Sigmoid colon (tissue), 7 donors: ENCODE data around the gene POLRMT. TPM values are rescaled to one million over a fixed set of nuclear protein-coding genes. Genes with fewer than 3 reads are reported as not detected.

Experiments used
- DNase-seq: peaks from one replicate; pipeline ENCODE4 v3.0.0-alpha.2; 2019
- H3K27ac ChIP-seq, 4 donors: fragments of 200-600 bp; sonication (generic); one replicate each; pipeline ENCODE4 v1.5.1; 2016 to 2019; ENCODE audit warnings: mild to moderate bottlenecking in 1 of 4
- H3K27me3 ChIP-seq, 3 donors: fragments of 200-600 bp; sonication (generic); one replicate each; pipeline ENCODE4 v1.5.1; 2019; ENCODE audit warnings: mild to moderate bottlenecking in 1 of 3
- H3K36me3 ChIP-seq, 4 donors: fragments of 200-600 bp; sonication (generic); one replicate each; pipeline ENCODE4 v1.5.1; 2016 to 2019
- H3K4me1 ChIP-seq, 4 donors: fragments of 200-600 bp; sonication (generic); one replicate each; pipeline ENCODE4 v1.5.1; 2017 to 2019
- H3K4me3 ChIP-seq, 4 donors: fragments of 200-600 bp; sonication (generic); one replicate each; pipeline ENCODE4 v1.5.1; 2017 to 2019; ENCODE audit warnings: mild to moderate bottlenecking in 2 of 4, moderate library complexity in 1 of 4
- H3K9me3 ChIP-seq, 4 donors: fragments of 200-600 bp in 3 of 4; sonication (generic) in 3 of 4; one replicate each; pipeline versions ENCODE4 v1.5.1 to v1.6.1; 2013 to 2019
- EP300 ChIP-seq, 4 donors: sonication (generic); formaldehyde crosslinking; IDR thresholded peaks; one replicate each; pipeline ENCODE4 v1.6.1; 2017; ENCODE audit warnings: antibody characterized with exemption in 4 of 4
- POLR2A ChIP-seq, 2 donors: fragments of 450-650 bp; IDR thresholded peaks; one replicate each; pipeline ENCODE4 v1.6.1; 2016; ENCODE audit warnings: antibody characterized with exemption in 2 of 2, mild to moderate bottlenecking in 2 of 2, moderate library complexity in 2 of 2
- POLR2AphosphoS5 ChIP-seq, 4 donors: sonication (generic); formaldehyde crosslinking; IDR thresholded peaks; one replicate each; pipeline ENCODE4 v1.6.1; 2017; ENCODE audit warnings: antibody characterized with exemption in 4 of 4
- WGBS, 2 donors: extraction: QIAGEN DNeasy Blood & Tissue Kit; methylation state at CpG; one replicate each; pipeline ENCODE4 v1.1.7; 2013; 5-methylcytosine and 5-hydroxymethylcytosine counted together
- intact Hi-C: fragments of 100-400 bp; cut with DNase I; formaldehyde crosslinking; loops from one replicate; pipeline ENCODE4 v1.15.1; 2023
- polyA plus RNA-seq, 3 donors: library from polyadenylated mRNA; stranded (reverse); fragments of 200-250 nt; gene quantifications; one replicate each; pipeline ENCODE4 v1.2.3, GENCODE V29; 2013
- total RNA-seq, 4 donors: library from RNA; depleted of rRNA; stranded (reverse); fragments of >200 nt; gene quantifications; one replicate each; pipeline ENCODE4 v1.1.0, GENCODE V29; 2016
- TF ChIP-seq, protein P1 (sequence below), 4 experiments: fragments of 450-650 bp in 3 of 4; fragments of 200-600 bp in 1 of 4; IDR thresholded peaks; one replicate each; pipeline ENCODE4 v1.5.1; 2016 to 2019; ENCODE audit warnings: antibody characterized with exemption in 4 of 4, mild to moderate bottlenecking in 3 of 4, moderate library complexity in 2 of 4
- donor health status: healthy with polysubstance abuse.
- donor health status: Bipolar disorder and iron deficiency.
- donor health status: healthy.

The POLRMT gene
- 10 to 100 TPM; 18.2 to 26.3 (median 22.3) TPM for total RNA-seq
- 10 to 100 TPM; 16.8 to 63.0 (median 30.3) TPM for polyA plus RNA-seq

DNA sequence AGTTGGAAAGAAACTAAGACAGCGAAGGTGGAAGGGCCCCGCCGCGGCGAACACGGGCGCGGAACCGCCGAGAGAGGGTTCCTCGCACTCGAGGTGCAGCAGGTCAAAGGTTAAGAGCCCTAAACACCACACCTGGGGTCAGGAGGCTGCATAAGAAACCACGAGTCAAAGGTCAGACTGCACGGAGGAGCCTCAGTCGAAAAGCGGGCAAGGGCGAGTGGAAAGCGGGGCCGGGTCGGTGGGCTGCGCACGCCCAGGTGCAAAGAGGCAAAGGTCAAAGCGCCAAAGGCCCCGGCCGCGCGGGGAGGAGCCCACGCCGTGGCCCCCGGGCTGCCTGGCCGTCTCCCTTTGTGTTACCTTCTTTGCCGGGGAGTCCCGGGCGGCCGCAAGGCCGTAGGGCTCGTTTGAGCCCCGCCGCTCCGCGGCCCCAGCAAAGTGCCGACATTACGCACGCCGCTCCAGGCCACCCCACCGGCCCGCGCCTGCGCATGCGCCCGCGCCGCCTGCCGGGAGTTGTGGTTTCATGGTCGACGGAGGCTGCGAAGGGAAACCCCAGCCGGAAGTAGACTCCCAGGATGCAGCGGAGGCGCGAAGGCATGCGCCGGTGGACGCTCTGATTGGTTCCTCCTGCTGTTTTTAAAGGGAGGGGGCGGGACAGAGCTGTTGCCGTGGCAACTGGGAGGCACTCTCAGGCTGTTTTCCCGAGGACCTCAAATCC is at the start of gene POLRMT:
POLRMT (minus strand) TSS at position 470 of the 718 bp plus-strand sequence; CDS start at position 445, 25 bp downstream.
- peaks cover 0 to 17% (median 2%) of the 10 kb centered on the region in 4 donors for H3K36me3 ChIP-seq
- intact Hi-C loops, result loop anchor here (2.0 to 5.0 kb wide), 2 partner anchors 56 to 100 kb away; no protein-coding TSS in a partner anchor
- WGBS, 2 donors, result 0% methylated on average over 67 of the region's 67 CpGs
- H3K4me1 ChIP-seq, result peaks cover 0 to 30% (median 23%) of the 10 kb centered on the region in 4 donors
- H3K27ac ChIP-seq, result peak within 1 kb of the TSS; percentile 70 to 76 (median 72)
- no peaks in the 10 kb centered on the region for H3K27me3 ChIP-seq
- DNase-seq, result peak; percentile 99
- H3K9me3 ChIP-seq, result no peaks in the 10 kb centered on the region
- TF ChIP-seq POLR2AphosphoS5 (IDR thresholded peaks at IDR 0.05) (peak; percentile 58 to 76 (median 66)), EP300 (IDR thresholded peaks at IDR 0.05) (peak in 1 of 4 donors; percentile 12), POLR2A (IDR thresholded peaks at IDR 0.05) (no peak)
- TF ChIP-seq, protein P1, sequence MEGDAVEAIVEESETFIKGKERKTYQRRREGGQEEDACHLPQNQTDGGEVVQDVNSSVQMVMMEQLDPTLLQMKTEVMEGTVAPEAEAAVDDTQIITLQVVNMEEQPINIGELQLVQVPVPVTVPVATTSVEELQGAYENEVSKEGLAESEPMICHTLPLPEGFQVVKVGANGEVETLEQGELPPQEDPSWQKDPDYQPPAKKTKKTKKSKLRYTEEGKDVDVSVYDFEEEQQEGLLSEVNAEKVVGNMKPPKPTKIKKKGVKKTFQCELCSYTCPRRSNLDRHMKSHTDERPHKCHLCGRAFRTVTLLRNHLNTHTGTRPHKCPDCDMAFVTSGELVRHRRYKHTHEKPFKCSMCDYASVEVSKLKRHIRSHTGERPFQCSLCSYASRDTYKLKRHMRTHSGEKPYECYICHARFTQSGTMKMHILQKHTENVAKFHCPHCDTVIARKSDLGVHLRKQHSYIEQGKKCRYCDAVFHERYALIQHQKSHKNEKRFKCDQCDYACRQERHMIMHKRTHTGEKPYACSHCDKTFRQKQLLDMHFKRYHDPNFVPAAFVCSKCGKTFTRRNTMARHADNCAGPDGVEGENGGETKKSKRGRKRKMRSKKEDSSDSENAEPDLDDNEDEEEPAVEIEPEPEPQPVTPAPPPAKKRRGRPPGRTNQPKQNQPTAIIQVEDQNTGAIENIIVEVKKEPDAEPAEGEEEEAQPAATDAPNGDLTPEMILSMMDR (IDR thresholded peaks at IDR 0.05), result peak in 1 of 4 experiments; percentile 19
- peak within 1 kb of the TSS; percentile 71 to 95 (median 86) for H3K4me3 ChIP-seq

DNA sequence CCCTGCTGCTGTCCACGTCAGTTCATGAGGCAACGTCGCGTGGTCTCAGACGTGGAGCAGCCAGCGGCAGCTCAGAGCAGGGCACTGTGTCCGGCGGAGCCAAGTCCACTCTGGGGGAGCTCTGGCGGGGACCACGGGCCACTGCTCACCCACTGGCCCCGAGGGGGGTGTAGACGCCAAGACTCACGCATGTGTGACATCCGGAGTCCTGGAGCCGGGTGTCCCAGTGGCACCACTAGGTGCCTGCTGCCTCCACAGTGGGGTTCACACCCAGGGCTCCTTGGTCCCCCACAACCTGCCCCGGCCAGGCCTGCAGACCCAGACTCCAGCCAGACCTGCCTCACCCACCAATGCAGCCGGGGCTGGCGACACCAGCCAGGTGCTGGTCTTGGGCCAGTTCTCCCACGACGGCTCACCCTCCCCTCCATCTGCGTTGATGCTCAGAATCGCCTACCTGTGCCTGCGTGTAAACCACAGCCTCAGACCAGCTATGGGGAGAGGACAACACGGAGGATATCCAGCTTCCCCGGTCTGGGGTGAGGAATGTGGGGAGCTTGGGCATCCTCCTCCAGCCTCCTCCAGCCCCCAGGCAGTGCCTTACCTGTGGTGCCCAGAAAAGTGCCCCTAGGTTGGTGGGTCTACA is 49.5 kb upstream of the POLRMT start:
- Histone ChIP-seq H3K36me3 (peaks cover 0 to 7% (median 0%) of the 10 kb centered on the region in 4 donors), H3K4me3 (no peak overlapping the region), H3K9me3 (no peaks in the 10 kb centered on the region), H3K27ac (no peak overlapping the region), H3K4me1 (peaks cover 0 to 29% (median 22%) of the 10 kb centered on the region in 4 donors), H3K27me3 (no peaks in the 10 kb centered on the region)
- WGBS, 2 donors, result 56 to 84% methylated on average over 25 of the region's 25 CpGs
- TF ChIP-seq EP300 (IDR thresholded peaks at IDR 0.05) (no peak), POLR2A (IDR thresholded peaks at IDR 0.05) (no peak), POLR2AphosphoS5 (IDR thresholded peaks at IDR 0.05) (no peak)
- TF ChIP-seq, protein P1 (IDR thresholded peaks at IDR 0.05), result no peak
- DNase-seq, result no peak
- intact Hi-C loops, result no loop called here

DNA sequence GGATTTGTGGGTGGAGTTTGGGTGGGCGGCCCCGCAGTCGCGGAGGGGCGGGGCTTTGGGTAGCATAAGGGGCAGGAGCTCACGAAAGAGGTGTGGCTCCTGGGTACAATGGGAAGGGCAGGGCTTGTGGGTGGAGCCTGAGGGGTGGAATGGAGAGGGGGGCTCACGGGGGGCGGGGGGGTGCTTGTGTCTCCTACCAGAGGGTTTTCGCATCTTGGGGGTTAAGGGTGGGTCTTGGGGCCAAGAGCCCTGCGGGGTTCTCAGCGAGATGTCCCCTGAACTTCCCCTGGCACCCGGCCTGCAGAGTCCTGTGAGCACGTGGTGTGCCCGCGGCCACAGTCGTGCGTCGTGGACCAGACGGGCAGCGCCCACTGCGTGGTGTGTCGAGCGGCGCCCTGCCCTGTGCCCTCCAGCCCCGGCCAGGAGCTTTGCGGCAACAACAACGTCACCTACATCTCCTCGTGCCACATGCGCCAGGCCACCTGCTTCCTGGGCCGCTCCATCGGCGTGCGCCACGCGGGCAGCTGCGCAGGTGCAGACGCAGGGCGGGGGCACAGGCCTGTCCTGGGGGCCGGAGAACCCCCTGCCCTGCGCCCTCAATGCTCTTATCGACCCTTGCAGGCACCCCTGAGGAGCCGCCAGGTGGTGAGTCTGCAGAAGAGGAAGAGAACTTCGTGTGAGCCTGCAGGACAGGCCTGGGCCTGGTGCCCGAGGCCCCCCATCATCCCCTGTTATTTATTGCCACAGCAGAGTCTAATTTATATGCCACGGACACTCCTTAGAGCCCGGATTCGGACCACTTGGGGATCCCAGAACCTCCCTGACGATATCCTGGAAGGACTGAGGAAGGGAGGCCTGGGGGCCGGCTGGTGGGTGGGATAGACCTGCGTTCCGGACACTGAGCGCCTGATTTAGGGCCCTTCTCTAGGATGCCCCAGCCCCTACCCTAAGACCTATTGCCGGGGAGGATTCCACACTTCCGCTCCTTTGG is 48.0 kb upstream of the POLRMT start:
- intact Hi-C loops, result loop anchor here (2.0 kb wide), 2 partner anchors 17 to 27 kb away; partner anchors contain the start of gene PALM
- peak overlapping the region in 3 of 4 donors; percentile 84 to 96 (median 85) for H3K4me3 ChIP-seq
- H3K27ac ChIP-seq, result peak overlapping the region; percentile 97 to 100 (median 98)

DNA sequence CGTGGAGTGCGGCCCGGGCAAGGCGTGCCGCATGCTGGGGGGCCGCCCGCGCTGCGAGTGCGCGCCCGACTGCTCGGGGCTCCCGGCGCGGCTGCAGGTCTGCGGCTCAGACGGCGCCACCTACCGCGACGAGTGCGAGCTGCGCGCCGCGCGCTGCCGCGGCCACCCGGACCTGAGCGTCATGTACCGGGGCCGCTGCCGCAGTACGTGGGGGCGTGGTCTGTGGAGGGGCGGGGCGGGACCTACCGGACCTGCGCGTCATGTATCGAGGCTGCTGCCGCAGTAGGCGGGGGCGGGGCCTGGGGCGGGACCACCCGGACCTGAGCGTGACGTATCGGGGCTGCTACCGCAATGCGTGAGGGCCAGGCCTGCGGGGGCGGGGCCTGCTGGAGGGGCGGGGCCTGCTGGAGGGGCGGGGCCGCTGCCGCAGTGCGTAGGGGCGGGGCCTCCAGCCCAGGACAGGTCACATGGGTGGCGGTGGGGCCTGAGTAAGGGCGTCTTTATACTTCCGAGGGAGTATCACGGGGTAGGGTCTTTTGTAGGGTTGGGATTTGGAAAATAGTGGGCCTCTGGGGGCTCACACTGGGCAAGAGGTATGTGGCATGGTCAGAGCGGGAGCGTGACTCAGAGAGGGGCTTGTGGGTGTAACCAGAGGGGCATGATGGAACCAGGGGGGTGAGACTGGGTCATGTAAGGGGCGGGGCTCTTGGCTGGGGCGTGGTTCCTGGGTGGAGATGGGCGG is 47.1 kb upstream of the POLRMT start:
- Histone ChIP-seq H3K27me3 (no peaks in the 10 kb centered on the region), H3K4me3 (peak overlapping the region; percentile 67 to 96 (median 84)), H3K4me1 (peaks cover 0 to 47% (median 41%) of the 10 kb centered on the region in 4 donors), H3K27ac (peak overlapping the region; percentile 97 to 100 (median 98)), H3K36me3 (peaks cover 0 to 7% (median 0%) of the 10 kb centered on the region in 4 donors), H3K9me3 (no peaks in the 10 kb centered on the region)
- 1% methylated on average over 70 of the region's 70 CpGs for WGBS, 2 donors
- intact Hi-C loops, result loop anchor here (2.0 kb wide), 2 partner anchors 16 to 28 kb away; partner anchors contain the start of gene PALM
- peak; percentile 100 for DNase-seq
- TF ChIP-seq EP300 (IDR thresholded peaks at IDR 0.05) (peak in 1 of 4 donors; percentile 62), POLR2AphosphoS5 (IDR thresholded peaks at IDR 0.05) (peak; percentile 78 to 92 (median 80)), POLR2A (IDR thresholded peaks at IDR 0.05) (no peak)
- TF ChIP-seq, protein P1 (IDR thresholded peaks at IDR 0.05), result peak in 1 of 4 experiments; percentile 43

More for the DNA sequence above, 48.0 kb upstream of the POLRMT start:
- Histone ChIP-seq H3K9me3 (no peaks in the 10 kb centered on the region), H3K36me3 (peaks cover 0 to 7% (median 0%) of the 10 kb centered on the region in 4 donors), H3K4me1 (peaks cover 0 to 41% (median 35%) of the 10 kb centered on the region in 4 donors), H3K27me3 (no peaks in the 10 kb centered on the region)
- 52 to 62% methylated on average over 54 of the region's 54 CpGs for WGBS, 2 donors
- DNase-seq, result peak; percentile 88
- TF ChIP-seq POLR2A (IDR thresholded peaks at IDR 0.05) (no peak), POLR2AphosphoS5 (IDR thresholded peaks at IDR 0.05) (peak in 1 of 4 donors; percentile 15)
